ENCODE results near the gene CARD10.

CARD10 gene

DNA sequence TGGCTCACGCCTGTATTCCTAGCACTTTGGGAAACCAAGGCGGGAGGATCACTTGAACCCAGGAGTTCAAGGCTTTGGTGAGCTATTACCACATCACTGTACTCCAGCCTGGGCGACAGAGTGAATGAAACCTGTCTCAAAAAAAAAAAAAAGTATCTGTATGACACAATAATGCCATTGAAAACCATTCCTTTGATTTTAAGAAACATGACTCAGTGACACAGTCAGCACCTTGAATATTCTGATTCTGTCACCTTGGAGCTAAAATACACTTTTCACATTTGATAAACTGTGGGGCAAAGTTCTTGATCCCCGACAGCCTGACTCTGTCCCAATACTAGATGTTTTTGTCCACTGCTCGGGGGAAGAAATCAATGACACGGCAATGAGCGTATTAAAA, 75.2 kb downstream of the CARD10 start:
- no peak for DNase-seq (ENCODE audit: low read depth in 4 of 4, low spot score in 1 of 4)

DNA sequence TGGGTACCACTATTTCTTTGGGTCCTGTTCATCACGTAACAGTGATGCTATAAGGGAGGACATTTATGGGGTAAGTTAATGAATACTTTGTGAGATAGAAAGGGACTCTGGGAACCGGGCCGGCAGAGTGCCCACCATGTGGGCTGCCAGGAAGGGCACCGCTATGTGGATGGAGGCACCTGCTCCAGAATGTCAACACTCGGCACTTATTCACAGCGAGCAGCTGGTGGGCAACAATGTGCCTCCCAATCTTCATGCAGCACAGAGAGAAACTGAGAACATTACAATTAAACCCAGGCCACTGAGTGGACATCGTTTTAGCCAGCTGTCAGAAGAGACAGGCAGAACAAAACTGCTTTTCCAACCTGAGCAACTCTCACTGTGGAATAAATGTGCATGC, 76.1 kb downstream of the CARD10 start:
- no peak for DNase-seq (ENCODE audit: low read depth in 4 of 4, low spot score in 1 of 4)

DNA sequence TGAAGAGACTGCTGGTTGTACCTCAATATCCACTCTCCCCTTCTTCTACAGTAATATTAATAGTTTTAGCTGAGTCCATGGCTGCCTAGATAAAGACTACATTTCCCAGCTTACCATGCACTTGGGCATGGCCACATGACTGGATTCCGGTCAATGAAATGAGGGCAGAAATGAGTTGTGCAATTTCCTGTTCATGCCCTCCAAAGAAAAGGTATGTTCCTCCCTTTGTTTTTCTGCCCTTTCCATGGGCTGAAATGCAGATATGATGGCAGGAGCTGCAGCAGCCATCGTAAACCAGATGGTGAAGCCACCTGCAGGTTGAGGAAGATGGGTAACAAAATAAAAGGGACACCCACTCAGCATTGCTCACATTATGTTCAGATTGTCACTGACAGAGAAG, 76.7 kb downstream of the CARD10 start:
- DNase-seq (ENCODE audit: low read depth in 4 of 4, low spot score in 1 of 4): no peak

DNA sequence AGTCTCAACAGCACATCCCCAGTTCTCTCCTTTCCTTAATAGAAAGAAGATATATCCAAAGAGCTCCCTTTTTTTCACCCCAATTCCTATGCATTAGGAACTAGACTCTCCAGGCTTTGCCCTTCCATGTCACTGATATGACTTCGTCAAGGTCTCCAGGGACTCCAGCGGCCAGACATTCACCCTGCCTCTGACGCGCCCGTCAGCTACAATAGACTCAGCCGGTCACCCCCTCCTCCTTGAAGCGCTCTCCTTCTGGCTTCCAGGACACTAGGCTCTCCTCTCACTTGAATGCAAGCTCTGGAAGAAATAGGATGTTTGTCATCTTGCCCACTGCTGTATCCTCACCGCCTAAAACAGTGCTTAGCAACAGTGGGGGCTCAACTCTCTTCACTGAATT, 77.1 kb downstream of the CARD10 start:
- DNase-seq (ENCODE audit: low read depth in 4 of 4, low spot score in 1 of 4): no peak

DNA sequence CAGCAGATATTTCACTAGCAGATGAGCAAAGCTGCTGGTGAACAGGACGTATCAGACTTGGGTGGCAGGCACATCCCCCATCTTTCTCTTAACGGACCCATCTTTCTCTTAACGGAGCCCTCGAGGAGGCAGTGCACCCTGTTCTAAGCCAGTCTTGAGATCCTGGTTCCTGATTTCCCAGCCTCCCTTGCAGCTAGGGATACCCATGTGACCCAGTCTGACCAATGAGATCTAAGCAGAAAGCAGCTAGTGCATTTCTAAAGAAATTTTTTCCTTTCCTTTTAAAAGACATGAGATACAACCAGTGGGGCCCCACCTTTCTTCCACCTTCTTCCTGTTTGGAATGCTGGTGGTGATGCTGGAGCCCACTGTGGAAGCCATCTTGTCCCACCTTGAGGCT, 78.3 kb downstream of the CARD10 start:
- no peak for DNase-seq (ENCODE audit: low read depth in 4 of 4, low spot score in 1 of 4)
